GM12878 (cell line): ENCODE results near the gene WNT7A. TPM values are rescaled to one million over a fixed set of nuclear protein-coding genes. Genes with fewer than 3 reads are reported as not detected.

Experiments
- ATAC-seq: fragments of 200-7000 bp; cut with Tn5 transposase; 3 replicates; pipeline ENCODE4 v1.9.1; 2020; ENCODE audit warnings: mild to moderate bottlenecking, moderate library complexity
- BruUV-seq: library from RNA; stranded (reverse); fragments of 400-500 nt; replicated peaks from 2 replicates; lab custom pipeline; 2021; lab: Mats Ljungman, UMichigan
- CTCF ChIA-PET: fragments of 300-600 bp; sonication (Branson Sonifier 250); formaldehyde crosslinking; extraction: SDS; loops from one replicate; lab custom pipeline; 2021; ENCODE audit warnings: inconsistent platforms; lab: Yijun Ruan, JAX
- POLR2A ChIA-PET: fragments of 350-600 bp; formaldehyde crosslinking; extraction: SDS; loops from one replicate; lab custom pipeline; 2021; ENCODE audit warnings: inconsistent platforms; lab: Charles Lee
- RAD21 ChIA-PET: fragments of 300-600 bp; sonication (Branson Sonifier 250); formaldehyde crosslinking; loops from one replicate; lab custom pipeline; 2023; ENCODE audit warnings: antibody characterized with exemption; ENCODE audit not compliant: unreplicated experiment; lab: Charles Lee
- SMC1A ChIA-PET: fragments of 300-600 bp; sonication (Branson Sonifier 250); formaldehyde crosslinking; loops from one replicate; lab custom pipeline; 2023; ENCODE audit not compliant: unreplicated experiment, uncharacterized antibody; lab: Charles Lee
- DNase-seq: peaks from one replicate; pipeline ENCODE4 v3.0.0-alpha.2; 2011; ENCODE audit warnings: low read depth, low spot score
- FAIRE-seq: peaks from 3 replicates; lab custom pipeline; 2011; peaks lifted over from hg19 to GRCh38; lab: Jason Lieb, UNC
- H2AFZ ChIP-seq: 2 replicates; pipeline ENCODE4 v1.6.0; 2011; ENCODE audit warnings: low read depth, low read length, control low read depth; ENCODE audit not compliant: control insufficient read depth
- H3K27ac ChIP-seq: 2 replicates; pipeline ENCODE4 v1.5.1; 2011; ENCODE audit warnings: control low read depth; ENCODE audit not compliant: control insufficient read depth, insufficient read depth
- H3K27me3 ChIP-seq, 2 experiments: replicated peaks in 1 of 2; 2 replicates each; pipeline versions ENCODE4 v1.6.0 to v1.6.1; 2011; ENCODE audit warnings: low read length in 1 of 2; ENCODE audit not compliant: control insufficient read depth in 2 of 2, insufficient read depth in 2 of 2
- H3K36me3 ChIP-seq, 2 experiments: 2 replicates each; pipeline ENCODE4 v1.5.1; 2011; ENCODE audit warnings: low read length in 1 of 2; ENCODE audit not compliant: control insufficient read depth in 2 of 2, insufficient read depth in 2 of 2
- H3K4me1 ChIP-seq: 2 replicates; pipeline ENCODE4 v1.6.1; 2011; ENCODE audit warnings: mild to moderate bottlenecking, low read length, moderate library complexity, mixed read lengths; ENCODE audit not compliant: control insufficient read depth, insufficient read depth
- H3K4me2 ChIP-seq: 2 replicates; pipeline ENCODE4 v1.6.0; 2011; ENCODE audit warnings: control low read depth; ENCODE audit not compliant: control insufficient read depth, insufficient read depth
- H3K4me3 ChIP-seq: fragments of 200-600 bp; sonication (generic); 2 replicates; pipeline ENCODE4 v1.5.1; 2016
- H3K79me2 ChIP-seq: 2 replicates; pipeline ENCODE4 v1.6.0; 2011; ENCODE audit warnings: low read length; ENCODE audit not compliant: control insufficient read depth, insufficient read depth
- H3K9ac ChIP-seq: 2 replicates; pipeline ENCODE4 v1.8.0; 2011; ENCODE audit warnings: low read length, control low read depth, mixed read lengths; ENCODE audit not compliant: control insufficient read depth, insufficient read depth
- H3K9me3 ChIP-seq: replicated peaks from 3 replicates; pipeline ENCODE4 v1.5.1; 2011; ENCODE audit warnings: mild to moderate bottlenecking, low read length; ENCODE audit not compliant: control insufficient read depth, insufficient read depth
- H4K20me1 ChIP-seq: 2 replicates; pipeline ENCODE4 v1.6.0; 2011; ENCODE audit not compliant: control insufficient read depth, insufficient read depth
- CREM ChIP-seq: IDR thresholded peaks from 2 replicates; pipeline ENCODE4 v1.6.1; 2014; ENCODE audit warnings: antibody characterized with exemption, low read depth
- MYC ChIP-seq: IDR thresholded peaks from 2 replicates; pipeline ENCODE4 v1.6.1; 2011; ENCODE audit warnings: mild to moderate bottlenecking, low read length, moderate library complexity, inconsistent platforms; ENCODE audit not compliant: insufficient read depth, insufficient replicate concordance, insufficient read length, severe bottlenecking
- NRF1 ChIP-seq: conservative IDR thresholded peaks from 2 replicates; pipeline ENCODE4 v1.6.1; 2011; ENCODE audit warnings: mild to moderate bottlenecking, low read depth, low read length, improper control_type of control experiment
- SP1 ChIP-seq: IDR thresholded peaks from one replicate; pipeline ENCODE4 v1.6.1; 2011; ENCODE audit warnings: low read depth, low read length
- WGBS: methylation state at CpG from one replicate; pipeline ENCODE4 v1.1.6; 2016; ENCODE audit warnings: low lambda C conversion rate; ENCODE audit not compliant: insufficient replicate concordance, insufficient coverage; ENCODE audit errors: missing lambda C conversion rate; 5-methylcytosine and 5-hydroxymethylcytosine counted together
- in situ Hi-C: fragments of 300-500 bp; cut with MboI; formaldehyde crosslinking; loops from 9 replicates; pipeline ENCODE4 v1.14.3; 2018; ENCODE audit warnings: mixed read lengths
- intact Hi-C: fragments of 100-400 bp; cut with micrococcal nuclease; formaldehyde crosslinking; loops from one replicate; pipeline ENCODE4 v1.14.2; 2022; ENCODE audit not compliant: unreplicated experiment
- polyA plus RNA-seq, 11 experiments: library from polyadenylated mRNA; depleted of rRNA in 4 of 11; unstranded in 6 of 11; stranded (reverse) in 5 of 11; fragments of >200 nt; fragmentation: Nextera tagmentation in 4 of 11; fragmentation: Illumina TruSeq in 1 of 11; extraction: Ambion mirVana in 4 of 11; extraction: Trizol in 1 of 11; gene quantifications; 1 replicate in 1 of 11; 2 replicates in 10 of 11; pipeline versions ENCODE4 v1.2.1 to v1.2.3, GENCODE V29; 2011 to 2016; ENCODE audit warnings: inconsistent platforms in 2 of 11, missing spikeins in 2 of 11, low read depth in 1 of 11
- total RNA-seq, 4 experiments: library from RNA; depleted of rRNA in 3 of 4; stranded (reverse); fragments of >200 nt in 3 of 4; fragmentation: Illumina TruSeq in 1 of 4; extraction: Trizol in 1 of 4; gene quantifications; 2 replicates each; pipeline versions ENCODE4 v1.2.1 to v1.2.3, GENCODE V29; 2013 to 2021
- TF ChIP-seq, protein P1 (sequence below): fragments of 450-650 bp; IDR thresholded peaks from 2 replicates; pipeline ENCODE4 v1.6.1; 2017; ENCODE audit warnings: low read depth, mild to moderate bottlenecking, moderate library complexity
- TF ChIP-seq, protein P2 (sequence below): fragments of 450-650 bp; formaldehyde crosslinking; IDR thresholded peaks from 2 replicates; pipeline ENCODE4 v1.4.0; 2022; ENCODE audit warnings: mild to moderate bottlenecking, moderate library complexity

The WNT7A gene
- total and polyA plus RNA-seq, 10 of the 15 experiments (the other 5 are each of a cell fraction or from before 2014, with no cell fraction given), result 0.08 TPM; not detected in 9

DNA sequence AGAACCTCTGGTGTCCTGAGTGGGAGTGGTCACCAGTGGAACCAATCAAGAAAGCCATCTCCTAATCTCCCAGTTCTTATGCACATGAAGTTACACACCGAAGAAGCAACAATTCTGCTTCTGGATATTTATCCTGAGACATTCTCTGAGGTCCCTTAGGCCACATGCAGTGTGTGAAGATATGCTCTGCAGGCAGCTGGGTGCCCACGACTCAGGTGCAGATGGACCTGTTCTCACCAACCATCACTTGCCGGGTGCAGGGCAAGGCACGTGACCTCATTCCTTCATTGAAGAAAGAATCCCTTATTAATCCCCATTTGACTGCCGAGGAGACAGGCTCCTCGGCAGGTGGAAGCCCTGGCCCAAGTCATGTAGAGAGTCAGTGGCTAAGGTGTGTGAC is 79.8 kb downstream of the WNT7A start (continued):
- TF ChIP-seq, protein P1, sequence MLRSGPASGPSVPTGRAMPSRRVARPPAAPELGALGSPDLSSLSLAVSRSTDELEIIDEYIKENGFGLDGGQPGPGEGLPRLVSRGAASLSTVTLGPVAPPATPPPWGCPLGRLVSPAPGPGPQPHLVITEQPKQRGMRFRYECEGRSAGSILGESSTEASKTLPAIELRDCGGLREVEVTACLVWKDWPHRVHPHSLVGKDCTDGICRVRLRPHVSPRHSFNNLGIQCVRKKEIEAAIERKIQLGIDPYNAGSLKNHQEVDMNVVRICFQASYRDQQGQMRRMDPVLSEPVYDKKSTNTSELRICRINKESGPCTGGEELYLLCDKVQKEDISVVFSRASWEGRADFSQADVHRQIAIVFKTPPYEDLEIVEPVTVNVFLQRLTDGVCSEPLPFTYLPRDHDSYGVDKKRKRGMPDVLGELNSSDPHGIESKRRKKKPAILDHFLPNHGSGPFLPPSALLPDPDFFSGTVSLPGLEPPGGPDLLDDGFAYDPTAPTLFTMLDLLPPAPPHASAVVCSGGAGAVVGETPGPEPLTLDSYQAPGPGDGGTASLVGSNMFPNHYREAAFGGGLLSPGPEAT, result no peak
- TF ChIP-seq, all 136 proteins: peak for 0

GRCh38 chr3:13798401-13798800 is 81.5 kb downstream of the WNT7A start:
- ChIA-PET SMC1A (no interaction called here), POLR2A (interaction anchor here (0.7 kb wide), 1 partner anchor 609 kb away, joined by 3 read pairs; no protein-coding TSS in a partner anchor), CTCF (no interaction called here), RAD21 (no interaction called here)
- WGBS, result 17% methylated on average over 11 of the region's 11 CpGs
- no peaks in the 10 kb centered on the region for H3K36me3 ChIP-seq
- FAIRE-seq, result no peak
- H3K27me3 ChIP-seq, result no peaks in the 10 kb centered on the region; a peak in 1 of 4 replicates
- H3K4me3 ChIP-seq, result no peak overlapping the region
- BruUV-seq, result no TSS peak
- no peak overlapping the region for H3K4me2 ChIP-seq
- H4K20me1 ChIP-seq, result no peaks in the 10 kb centered on the region
- in situ Hi-C loops (no loop called here), intact Hi-C loops (no loop called here)
- H3K27ac ChIP-seq, result no peak overlapping the region
- H3K79me2 ChIP-seq, result no peaks in the 10 kb centered on the region
- no peak for DNase-seq
- H3K9me3 ChIP-seq, result no peaks in the 10 kb centered on the region
- no peak for ATAC-seq
- no peak overlapping the region for H3K9ac ChIP-seq
- no peak overlapping the region for H2AFZ ChIP-seq
- no peaks in the 10 kb centered on the region for H3K4me1 ChIP-seq
- no peak for TF ChIP-seq MYC
- no peak for TF ChIP-seq CREM
- TF ChIP-seq, protein P2, sequence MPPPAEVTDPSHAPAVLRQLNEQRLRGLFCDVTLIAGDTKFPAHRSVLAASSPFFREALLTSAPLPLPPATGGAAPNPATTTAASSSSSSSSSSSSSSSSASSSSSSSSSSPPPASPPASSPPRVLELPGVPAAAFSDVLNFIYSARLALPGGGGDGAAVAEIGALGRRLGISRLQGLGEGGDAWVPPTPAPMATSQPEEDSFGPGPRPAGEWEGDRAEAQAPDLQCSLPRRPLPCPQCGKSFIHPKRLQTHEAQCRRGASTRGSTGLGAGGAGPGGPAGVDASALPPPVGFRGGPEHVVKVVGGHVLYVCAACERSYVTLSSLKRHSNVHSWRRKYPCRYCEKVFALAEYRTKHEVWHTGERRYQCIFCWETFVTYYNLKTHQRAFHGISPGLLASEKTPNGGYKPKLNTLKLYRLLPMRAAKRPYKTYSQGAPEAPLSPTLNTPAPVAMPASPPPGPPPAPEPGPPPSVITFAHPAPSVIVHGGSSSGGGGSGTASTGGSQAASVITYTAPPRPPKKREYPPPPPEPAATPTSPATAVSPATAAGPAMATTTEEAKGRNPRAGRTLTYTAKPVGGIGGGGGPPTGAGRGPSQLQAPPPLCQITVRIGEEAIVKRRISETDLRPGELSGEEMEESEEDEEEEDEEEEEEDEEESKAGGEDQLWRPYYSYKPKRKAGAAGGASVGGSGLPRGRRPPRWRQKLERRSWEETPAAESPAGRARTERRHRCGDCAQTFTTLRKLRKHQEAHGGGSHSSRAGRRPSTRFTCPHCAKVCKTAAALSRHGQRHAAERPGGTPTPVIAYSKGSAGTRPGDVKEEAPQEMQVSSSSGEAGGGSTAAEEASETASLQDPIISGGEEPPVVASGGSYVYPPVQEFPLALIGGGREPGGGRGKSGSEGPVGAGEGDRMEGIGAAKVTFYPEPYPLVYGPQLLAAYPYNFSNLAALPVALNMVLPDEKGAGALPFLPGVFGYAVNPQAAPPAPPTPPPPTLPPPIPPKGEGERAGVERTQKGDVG (CRISPR knock-in tag), result no peak
- TF ChIP-seq SP1, result no peak
- TF ChIP-seq NRF1, result no peak
